HepG2 (cell line): Measurements from ENCODE around the gene ZNF48. TPM values are rescaled to one million over a fixed set of nuclear protein-coding genes. Genes with fewer than 3 reads are reported as not detected.

ENCODE experiments used
- AHDC1 ChIP-seq: sonication (generic); formaldehyde crosslinking; IDR thresholded peaks from 2 replicates; pipeline ENCODE4 v1.5.1; 2020; ENCODE audit warnings: mild to moderate bottlenecking, missing genetic modification reagents, borderline replicate concordance
- BCL3 ChIP-seq: sonication (generic); formaldehyde crosslinking; IDR thresholded peaks from 2 replicates; pipeline ENCODE4 v1.5.1; 2020; ENCODE audit warnings: mild to moderate bottlenecking, missing genetic modification reagents, moderate library complexity
- FOXK1 ChIP-seq: sonication (generic); formaldehyde crosslinking; IDR thresholded peaks from 2 replicates; pipeline ENCODE4 v1.4.0; 2020; ENCODE audit warnings: low read depth, missing genetic modification reagents, borderline replicate concordance
- GATAD1 ChIP-seq: IDR thresholded peaks from 2 replicates; pipeline ENCODE4 v1.6.1; 2016; ENCODE audit warnings: missing genetic modification reagents, missing compliant biosample characterization
- HOXA3 ChIP-seq: sonication (generic); formaldehyde crosslinking; IDR thresholded peaks from 2 replicates; pipeline ENCODE4 v1.5.0; 2020; ENCODE audit warnings: missing genetic modification reagents
- MBNL3 ChIP-seq: fragments of 250-450 bp; sonication (Bioruptor Pico); conservative IDR thresholded peaks from 2 replicates; pipeline ENCODE4 v1.8.0; 2022; ENCODE audit warnings: mild to moderate bottlenecking, inconsistent platforms
- MTF2 ChIP-seq: sonication (generic); formaldehyde crosslinking; IDR thresholded peaks from 2 replicates; pipeline ENCODE4 v1.5.0; 2020; ENCODE audit warnings: missing genetic modification reagents, borderline replicate concordance
- PHF20 ChIP-seq: sonication (generic); formaldehyde crosslinking; IDR thresholded peaks from 2 replicates; pipeline ENCODE4 v1.5.0; 2020; ENCODE audit warnings: mild to moderate bottlenecking, missing genetic modification reagents
- RBFOX2 ChIP-seq: fragments of 200-400 bp; formaldehyde crosslinking; IDR thresholded peaks from 2 replicates; pipeline ENCODE4 v1.6.1; 2017; ENCODE audit warnings: low read depth, mild to moderate bottlenecking, low read length
- SMC3 ChIP-seq: IDR thresholded peaks from 2 replicates; pipeline ENCODE4 v1.6.1; 2011; ENCODE audit warnings: low read length, improper control_type of control experiment
- SRY ChIP-seq: sonication (generic); formaldehyde crosslinking; IDR thresholded peaks from 2 replicates; pipeline ENCODE4 v1.8.0; 2022; ENCODE audit warnings: mild to moderate bottlenecking, missing genetic modification reagents
- TEAD2 ChIP-seq: sonication (generic); formaldehyde crosslinking; IDR thresholded peaks from 2 replicates; pipeline ENCODE4 v1.9.0; 2021; ENCODE audit warnings: missing genetic modification reagents
- ZBTB3 ChIP-seq: sonication (generic); formaldehyde crosslinking; IDR thresholded peaks from 2 replicates; pipeline ENCODE4 v1.4.0; 2020; ENCODE audit warnings: low read depth, mild to moderate bottlenecking, moderate library complexity, missing genetic modification reagents, borderline replicate concordance
- ZNF234 ChIP-seq: sonication (generic); formaldehyde crosslinking; conservative IDR thresholded peaks from 2 replicates; pipeline ENCODE4 v1.5.1; 2020; ENCODE audit warnings: mild to moderate bottlenecking, missing genetic modification reagents
- ZNF3 ChIP-seq: IDR thresholded peaks from 2 replicates; pipeline ENCODE4 v1.7.0; 2017; ENCODE audit warnings: inconsistent platforms
- ZNF589 ChIP-seq: sonication (generic); formaldehyde crosslinking; conservative IDR thresholded peaks from 2 replicates; pipeline ENCODE4 v1.8.0; 2022; ENCODE audit warnings: mild to moderate bottlenecking, moderate library complexity, missing genetic modification reagents
- ZXDC ChIP-seq: sonication (generic); formaldehyde crosslinking; IDR thresholded peaks from 2 replicates; pipeline ENCODE4 v1.5.0; 2020; ENCODE audit warnings: mild to moderate bottlenecking, missing genetic modification reagents
- polyA plus RNA-seq, 8 experiments: library from polyadenylated mRNA; depleted of rRNA in 3 of 8; stranded (reverse) in 7 of 8; unstranded in 1 of 8; fragments of >200 nt; fragmentation: Illumina TruSeq in 4 of 8; extraction: Trizol in 4 of 8; gene quantifications; 2 replicates each; pipeline versions ENCODE4 v1.2.1 to v1.2.3, GENCODE V29; 2011 to 2016; ENCODE audit warnings: low read depth in 4 of 8, missing spikeins in 1 of 8, mixed read lengths in 1 of 8; ENCODE audit not compliant: insufficient read depth in 1 of 8
- total RNA-seq, 5 experiments: library from RNA; depleted of rRNA; stranded (reverse); fragments of >200 nt; fragmentation: Illumina TruSeq; extraction: Trizol; gene quantifications; 2 replicates each; pipeline ENCODE4 v1.2.3, GENCODE V29; 2016; ENCODE audit warnings: low read depth in 1 of 5

The ZNF48 gene
- total and polyA plus RNA-seq, 2 of the 13 experiments (the other 11 are each of a cell fraction or from before 2014, with no cell fraction given), result 9.9 to 12.3 TPM

GRCh38 chr16:30445408-30446202, 50.4 kb downstream of the ZNF48 start, which contains the start of gene SEPHS2 (continued):
- TF ChIP-seq BCL3 (CRISPR knock-in tag), result peak; percentile 36; the same call in 1 of the 2 replicates
- TF ChIP-seq PHF20, result peak; percentile 26; the same call in 1 of the 2 replicates
- TF ChIP-seq SRY, result peak; percentile 17; the same call in 1 of the 2 replicates
- TF ChIP-seq MTF2 (CRISPR knock-in tag), result no peak
- no peak for TF ChIP-seq TEAD2 (CRISPR knock-in tag)
- 0 out of 2 replicates have a peak, but pooled peaks have one; percentile 69 for TF ChIP-seq ZNF234
- no peak for TF ChIP-seq AHDC1 (CRISPR knock-in tag)
- 0 out of 2 replicates have a peak, but pooled peaks have one; percentile 64 for TF ChIP-seq ZNF589 (CRISPR knock-in tag)
- peak; percentile 71 for TF ChIP-seq GATAD1
- TF ChIP-seq SMC3, result no peak
- peak; percentile 99 for TF ChIP-seq RBFOX2
- peak; percentile 83 for TF ChIP-seq HOXA3 (CRISPR knock-in tag)
- TF ChIP-seq ZXDC, result no peak; the same call in 1 of the 2 replicates
- TF ChIP-seq MBNL3 (CRISPR knock-in tag), result no peak
- TF ChIP-seq ZBTB3, result peak; percentile 82; the same call in 1 of the 2 replicates
- TF ChIP-seq ZNF3 (CRISPR knock-in tag), result peak; percentile 90
- peak; percentile 93; the same call in 1 of the 2 replicates for TF ChIP-seq FOXK1 (CRISPR knock-in tag)
